H9 (cell line): ENCODE results near the gene NADSYN1. TPM values are rescaled to one million over a fixed set of nuclear protein-coding genes. Genes with fewer than 3 reads are reported as not detected.

Experiments used
- DNase-seq: peaks from one replicate; pipeline ENCODE4 v3.0.0-alpha.2; 2017
- H2AFZ ChIP-seq: one replicate; pipeline ENCODE4 v1.6.1; 2013; ENCODE audit warnings: mild to moderate bottlenecking, low read length, control low read depth, moderate library complexity
- H2AK5ac ChIP-seq: 2 replicates; pipeline ENCODE4 v1.6.1; 2013; ENCODE audit warnings: low read length, control low read depth, mixed read lengths; ENCODE audit not compliant: insufficient read length
- H2BK120ac ChIP-seq: one replicate; pipeline ENCODE4 v1.6.1; 2013; ENCODE audit warnings: low read depth, mild to moderate bottlenecking, low read length, control low read depth, inconsistent platforms; ENCODE audit not compliant: poor library complexity, severe bottlenecking
- H2BK12ac ChIP-seq: 2 replicates; pipeline ENCODE4 v1.6.1; 2013; ENCODE audit warnings: low read length, control low read depth, mixed read lengths, low read depth; ENCODE audit not compliant: insufficient read length
- H2BK15ac ChIP-seq: 2 replicates; pipeline ENCODE4 v1.6.1; 2013; ENCODE audit warnings: low read depth, low read length, control low read depth
- H2BK20ac ChIP-seq: one replicate; pipeline ENCODE4 v1.6.1; 2013; ENCODE audit warnings: low read depth, mild to moderate bottlenecking, low read length, control low read depth, inconsistent platforms; ENCODE audit not compliant: poor library complexity, severe bottlenecking
- H2BK5ac ChIP-seq: 2 replicates; pipeline ENCODE4 v1.6.1; 2013; ENCODE audit warnings: low read length, control low read depth, mixed read lengths; ENCODE audit not compliant: insufficient read length
- H3K14ac ChIP-seq: 2 replicates; pipeline ENCODE4 v1.6.1; 2013; ENCODE audit warnings: low read length, control low read depth; ENCODE audit not compliant: insufficient read depth
- H3K18ac ChIP-seq: 2 replicates; pipeline ENCODE4 v1.6.1; 2013; ENCODE audit warnings: low read depth, mild to moderate bottlenecking, mixed read lengths, low read length, control low read depth; ENCODE audit not compliant: insufficient read length
- H3K23ac ChIP-seq: 2 replicates; pipeline ENCODE4 v1.6.1; 2013; ENCODE audit warnings: low read length, control low read depth, mixed read lengths, low read depth; ENCODE audit not compliant: insufficient read length
- H3K23me2 ChIP-seq: 2 replicates; pipeline ENCODE4 v1.6.1; 2013; ENCODE audit warnings: low read depth, mild to moderate bottlenecking, mixed read lengths, low read length, control low read depth; ENCODE audit not compliant: insufficient read length, poor library complexity, severe bottlenecking
- H3K27ac ChIP-seq: 2 replicates; pipeline ENCODE4 v1.5.1; 2013; ENCODE audit warnings: low read length, control low read depth, mixed read lengths, low read depth; ENCODE audit not compliant: insufficient read length
- H3K27me3 ChIP-seq: 2 replicates; pipeline ENCODE4 v1.6.1; 2013; ENCODE audit warnings: low read length, control low read depth, inconsistent platforms; ENCODE audit not compliant: insufficient read depth
- H3K4ac ChIP-seq: 2 replicates; pipeline ENCODE4 v1.6.1; 2013; ENCODE audit warnings: low read depth, mild to moderate bottlenecking, control low read depth, inconsistent platforms, low read length, moderate library complexity
- H3K4me1 ChIP-seq: 2 replicates; pipeline ENCODE4 v1.6.1; 2013; ENCODE audit warnings: low read length, control low read depth, inconsistent platforms; ENCODE audit not compliant: insufficient read depth
- H3K4me2 ChIP-seq: 2 replicates; pipeline ENCODE4 v1.6.1; 2013; ENCODE audit warnings: low read length, control low read depth, mixed read lengths; ENCODE audit not compliant: insufficient read length, insufficient read depth
- H3K56ac ChIP-seq: 2 replicates; pipeline ENCODE4 v1.6.1; 2013; ENCODE audit warnings: low read depth, mild to moderate bottlenecking, mixed read lengths, low read length, control low read depth; ENCODE audit not compliant: insufficient read length
- H3K79me1 ChIP-seq: 2 replicates; pipeline ENCODE4 v1.6.1; 2013; ENCODE audit warnings: low read depth, mild to moderate bottlenecking, moderate library complexity, low read length, control low read depth, inconsistent platforms; ENCODE audit not compliant: insufficient read depth, poor library complexity, severe bottlenecking
- H3K79me2 ChIP-seq: 2 replicates; pipeline ENCODE4 v1.6.1; 2013; ENCODE audit warnings: low read length, control low read depth, inconsistent platforms; ENCODE audit not compliant: insufficient read depth
- H3K9ac ChIP-seq: 2 replicates; pipeline ENCODE4 v1.6.1; 2013; ENCODE audit warnings: low read length, control low read depth, mixed read lengths; ENCODE audit not compliant: insufficient read length; ENCODE audit errors: extremely low read depth
- H3K9me3 ChIP-seq: one replicate; pipeline ENCODE4 v1.6.1; 2013; ENCODE audit warnings: low read depth, low read length, inconsistent platforms; ENCODE audit not compliant: control insufficient read depth
- H3T11ph ChIP-seq: one replicate; pipeline ENCODE4 v1.6.1; 2013; ENCODE audit warnings: mild to moderate bottlenecking, low read length, control low read depth, inconsistent platforms
- H4K20me1 ChIP-seq: one replicate; pipeline ENCODE4 v1.6.1; 2013; ENCODE audit not compliant: control insufficient read depth, insufficient read length, insufficient read depth
- H4K5ac ChIP-seq: 2 replicates; pipeline ENCODE4 v1.6.1; 2013; ENCODE audit warnings: low read depth, mild to moderate bottlenecking, mixed read lengths, low read length, control low read depth; ENCODE audit not compliant: insufficient read length
- H4K8ac ChIP-seq: replicated peaks from 2 replicates; pipeline ENCODE4 v1.6.1; 2013; ENCODE audit warnings: low read length, control low read depth, mixed read lengths, low read depth; ENCODE audit not compliant: insufficient read length
- H4K91ac ChIP-seq: 2 replicates; pipeline ENCODE4 v1.6.1; 2013; ENCODE audit warnings: low read depth, mild to moderate bottlenecking, moderate library complexity, mixed read lengths, low read length, control low read depth; ENCODE audit not compliant: insufficient read length
- H3K27ac Mint-ChIP-seq, 3 experiments: 2 replicates in 2 of 3; 3 replicates in 1 of 3; pipeline ENCODE4 v1.8.0; 2020 to 2021; ENCODE audit warnings: mixed read lengths in 3 of 3, mild to moderate bottlenecking in 1 of 3, moderate library complexity in 1 of 3
- H3K27me3 Mint-ChIP-seq: 2 replicates; pipeline ENCODE4 v1.8.0; 2021; ENCODE audit warnings: low read depth, mild to moderate bottlenecking, moderate library complexity, mixed read lengths
- H3K36me3 Mint-ChIP-seq, 3 experiments: 2 replicates in 2 of 3; 3 replicates in 1 of 3; pipeline ENCODE4 v1.8.0; 2020 to 2021; ENCODE audit warnings: low read depth in 3 of 3, mixed read lengths in 3 of 3; ENCODE audit not compliant: insufficient read depth in 1 of 3
- H3K4me1 Mint-ChIP-seq, 2 experiments: 2 replicates each; pipeline ENCODE4 v1.8.0; 2020; ENCODE audit warnings: mixed read lengths in 2 of 2
- H3K4me3 Mint-ChIP-seq, 2 experiments: 2 replicates in 1 of 2; 3 replicates in 1 of 2; pipeline ENCODE4 v1.8.0; 2020 to 2021; ENCODE audit warnings: mild to moderate bottlenecking in 2 of 2, mixed read lengths in 2 of 2, moderate library complexity in 1 of 2
- H3K9me3 Mint-ChIP-seq, 2 experiments: 2 replicates in 1 of 2; 3 replicates in 1 of 2; pipeline ENCODE4 v1.8.0; 2020; ENCODE audit warnings: mild to moderate bottlenecking in 2 of 2, mixed read lengths in 2 of 2, moderate library complexity in 1 of 2
- WGBS: extraction: QIAGEN DNeasy Blood & Tissue Kit; methylation state at CpG from one replicate; pipeline ENCODE4 v1.1.7; 2013; ENCODE audit warnings: missing lambda C conversion rate, low lambda C conversion rate, mixed read lengths; ENCODE audit not compliant: insufficient read length; ENCODE audit errors: extremely low coverage; 5-methylcytosine and 5-hydroxymethylcytosine counted together
- total RNA-seq: library from RNA; stranded (reverse); gene quantifications from 2 replicates; pipeline ENCODE4 v1.2.1, GENCODE V29; 2021
- TF ChIP-seq, protein P1 (sequence below): fragments of 200-600 bp; sonication (generic); conservative IDR thresholded peaks from 3 replicates; pipeline ENCODE4 v1.8.0; 2021; ENCODE audit warnings: antibody characterized with exemption, mild to moderate bottlenecking

Gene NADSYN1
- total RNA-seq, 1 experiment from 2014 or later, result 44.2 TPM

DNA sequence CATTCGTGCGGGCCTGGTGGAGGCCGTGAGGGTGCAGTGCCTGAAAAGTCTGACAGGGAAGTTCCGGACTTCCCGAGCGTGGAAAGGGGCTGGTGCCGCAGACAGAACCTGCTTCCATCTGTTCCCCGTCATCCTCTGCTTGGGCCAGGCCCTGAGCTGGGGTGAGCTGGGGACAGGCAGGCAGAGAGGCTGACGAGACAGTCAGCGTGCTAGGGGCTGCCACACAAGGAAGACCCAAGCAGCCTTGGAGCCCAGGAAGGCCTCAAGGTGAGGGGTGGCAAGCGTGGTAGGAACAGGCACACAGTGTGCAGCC, 25.5 kb downstream of the NADSYN1 start:
- peaks cover 18 to 72% (median 50%) of the 10 kb centered on the region in 3 experiments; a peak in 6 of 7 replicates for H3K36me3 Mint-ChIP-seq
- Histone ChIP-seq H2AK5ac (no peak overlapping the region), H2BK5ac (no peak overlapping the region), H2AFZ (no peak overlapping the region), H3K4me1 (no peaks in the 10 kb centered on the region), H3K23ac (no peak overlapping the region), H2BK120ac (no peak overlapping the region), H3K79me1 (no peaks in the 10 kb centered on the region), H3K4me2 (no peak overlapping the region), H4K8ac (no peak overlapping the region), H3K27me3 (no peaks in the 10 kb centered on the region), H2BK12ac (no peak overlapping the region), H2BK15ac (no peak overlapping the region), H4K91ac (no peak overlapping the region), H3K14ac (no peak overlapping the region), H3K9me3 (no peaks in the 10 kb centered on the region), H3K23me2 (no peaks in the 10 kb centered on the region), H2BK20ac (no peak overlapping the region), H3K56ac (no peak overlapping the region), H3K27ac (no peak overlapping the region), H3K18ac (no peak overlapping the region), H4K20me1 (no peaks in the 10 kb centered on the region), H3T11ph (no peak overlapping the region), H4K5ac (no peak overlapping the region), H3K79me2 (no peaks in the 10 kb centered on the region), H3K4ac (no peak overlapping the region), H3K9ac (no peak overlapping the region)
- H3K27me3 Mint-ChIP-seq, result no peaks in the 10 kb centered on the region; the same call in 1 of the 2 replicates
- DNase-seq, result no peak
- WGBS, result no CpG with 5 or more reads among the region's 11 CpGs
- no peak overlapping the region for H3K4me3 Mint-ChIP-seq
- H3K27ac Mint-ChIP-seq, result no peak overlapping the region
- no peaks in the 10 kb centered on the region for H3K9me3 Mint-ChIP-seq
- H3K4me1 Mint-ChIP-seq, result peaks cover 9 to 14% of the 10 kb centered on the region in 2 experiments
- TF ChIP-seq, protein P1, sequence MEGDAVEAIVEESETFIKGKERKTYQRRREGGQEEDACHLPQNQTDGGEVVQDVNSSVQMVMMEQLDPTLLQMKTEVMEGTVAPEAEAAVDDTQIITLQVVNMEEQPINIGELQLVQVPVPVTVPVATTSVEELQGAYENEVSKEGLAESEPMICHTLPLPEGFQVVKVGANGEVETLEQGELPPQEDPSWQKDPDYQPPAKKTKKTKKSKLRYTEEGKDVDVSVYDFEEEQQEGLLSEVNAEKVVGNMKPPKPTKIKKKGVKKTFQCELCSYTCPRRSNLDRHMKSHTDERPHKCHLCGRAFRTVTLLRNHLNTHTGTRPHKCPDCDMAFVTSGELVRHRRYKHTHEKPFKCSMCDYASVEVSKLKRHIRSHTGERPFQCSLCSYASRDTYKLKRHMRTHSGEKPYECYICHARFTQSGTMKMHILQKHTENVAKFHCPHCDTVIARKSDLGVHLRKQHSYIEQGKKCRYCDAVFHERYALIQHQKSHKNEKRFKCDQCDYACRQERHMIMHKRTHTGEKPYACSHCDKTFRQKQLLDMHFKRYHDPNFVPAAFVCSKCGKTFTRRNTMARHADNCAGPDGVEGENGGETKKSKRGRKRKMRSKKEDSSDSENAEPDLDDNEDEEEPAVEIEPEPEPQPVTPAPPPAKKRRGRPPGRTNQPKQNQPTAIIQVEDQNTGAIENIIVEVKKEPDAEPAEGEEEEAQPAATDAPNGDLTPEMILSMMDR, result no peak
